PC-3 (cell line): Measurements from ENCODE around the gene RNASEL. TPM values are rescaled to one million over a fixed set of nuclear protein-coding genes. Genes with fewer than 3 reads are reported as not detected.

ENCODE experiments used
- ATAC-seq: fragments of 200-7000 bp; cut with Tn5 transposase; 2 replicates; pipeline ENCODE4 v1.9.1; 2020; ENCODE audit warnings: mild to moderate bottlenecking, moderate library complexity
- BruUV-seq: library from RNA; stranded (reverse); fragments of 400-500 nt; replicated peaks from 2 replicates; lab custom pipeline; 2021; lab: Mats Ljungman, UMichigan
- CTCF ChIA-PET: fragments of 300-600 bp; sonication (Branson Sonifier 250); formaldehyde crosslinking; loops from one replicate; lab custom pipeline; 2022; ENCODE audit warnings: antibody characterized with exemption; lab: Charles Lee
- POLR2A ChIA-PET: fragments of 300-600 bp; sonication (Branson Sonifier 250); formaldehyde crosslinking; loops from one replicate; lab custom pipeline; 2022; ENCODE audit warnings: antibody characterized with exemption; ENCODE audit not compliant: unreplicated experiment; lab: Charles Lee
- DNase-seq: peaks from one replicate; pipeline ENCODE4 v3.0.0-alpha.2; 2015
- H2AFZ ChIP-seq: fragments of 300-600 bp; sonication (generic); 2 replicates; pipeline ENCODE4 v1.6.0; 2016; ENCODE audit warnings: antibody characterized with exemption, low read length
- H3F3A ChIP-seq: fragments of 300-600 bp; sonication (generic); one replicate; pipeline ENCODE4 v1.6.0; 2017; ENCODE audit warnings: antibody characterized with exemption, low read length, control low read depth, mild to moderate bottlenecking; ENCODE audit not compliant: unreplicated experiment
- H3K27ac ChIP-seq: fragments of 300-600 bp; sonication (generic); 2 replicates; pipeline ENCODE4 v1.5.1; 2016; ENCODE audit warnings: mild to moderate bottlenecking, low read length
- H3K27me3 ChIP-seq: fragments of 300-600 bp; sonication (generic); 2 replicates; pipeline ENCODE4 v1.6.1; 2016; ENCODE audit warnings: low read length, mixed read lengths
- H3K36me3 ChIP-seq: fragments of 300-600 bp; sonication (generic); 2 replicates; pipeline ENCODE4 v1.6.1; 2016; ENCODE audit warnings: low read depth, mixed run types, low read length, mixed read lengths
- H3K4me1 ChIP-seq: fragments of 300-600 bp; sonication (generic); 2 replicates; pipeline ENCODE4 v1.5.1; 2016; ENCODE audit warnings: low read length; ENCODE audit not compliant: insufficient read depth
- H3K4me2 ChIP-seq: fragments of 300-600 bp; sonication (generic); 2 replicates; pipeline ENCODE4 v1.6.0; 2016; ENCODE audit warnings: low read length
- H3K4me3 ChIP-seq: fragments of 300-600 bp; sonication (generic); 2 replicates; pipeline ENCODE4 v1.5.1; 2016; ENCODE audit warnings: mild to moderate bottlenecking, low read length, mixed read lengths
- H3K79me2 ChIP-seq: fragments of 300-600 bp; sonication (generic); 2 replicates; pipeline ENCODE4 v1.6.1; 2017; ENCODE audit warnings: low read length, mixed read lengths
- H3K9ac ChIP-seq: fragments of 300-600 bp; sonication (generic); 2 replicates; pipeline ENCODE4 v1.6.0; 2016; ENCODE audit warnings: mild to moderate bottlenecking, low read length
- H3K9me2 ChIP-seq: fragments of 300-600 bp; sonication (generic); replicated peaks from 2 replicates; pipeline ENCODE4 v1.6.1; 2016; ENCODE audit warnings: mixed run types, low read length, mixed read lengths
- H3K9me3 ChIP-seq: fragments of 300-600 bp; sonication (generic); 2 replicates; pipeline ENCODE4 v1.6.1; 2016; ENCODE audit warnings: low read length, mixed read lengths
- H4K20me1 ChIP-seq: fragments of 300-600 bp; sonication (generic); 2 replicates; pipeline ENCODE4 v1.6.1; 2016; ENCODE audit warnings: low read length, mixed read lengths
- CTCF ChIP-seq: fragments of 300-600 bp; sonication (generic); conservative IDR thresholded peaks from 2 replicates; pipeline ENCODE4 v1.5.1; 2017; ENCODE audit warnings: antibody characterized with exemption, low read depth, mild to moderate bottlenecking, low read length
- EZH2 ChIP-seq: fragments of 300-600 bp; sonication (generic); IDR thresholded peaks from one replicate; pipeline ENCODE4 v1.6.1; 2017; ENCODE audit warnings: antibody characterized with exemption, mild to moderate bottlenecking, low read length; ENCODE audit not compliant: unreplicated experiment
- EZH2phosphoT487 ChIP-seq: fragments of 300-600 bp; sonication (generic); IDR thresholded peaks from 2 replicates; pipeline ENCODE4 v1.6.1; 2018; ENCODE audit warnings: mild to moderate bottlenecking, antibody characterized with exemption, low read length, borderline replicate concordance
- intact Hi-C: fragments of 100-400 bp; cut with micrococcal nuclease; formaldehyde crosslinking; loops from 2 replicates; pipeline ENCODE4 v1.9.0; 2023
- total RNA-seq: library from RNA; depleted of rRNA; stranded (reverse); fragments of >200 nt; gene quantifications from 2 replicates; pipeline ENCODE4 v1.2.3, GENCODE V29; 2014

The RNASEL gene
- total RNA-seq, 1 experiment from 2014 or later: 1.3 TPM

- no peaks in the 10 kb centered on the region for H3F3A ChIP-seq
- H2AFZ ChIP-seq: no peak overlapping the region
- no peaks in the 10 kb centered on the region for H3K27me3 ChIP-seq
- H3K4me3 ChIP-seq: no peak overlapping the region
- no TSS peak for BruUV-seq
- H3K4me1 ChIP-seq: no peaks in the 10 kb centered on the region; the same call in 1 of the 2 replicates
- H3K4me2 ChIP-seq: no peak overlapping the region
- no peaks in the 10 kb centered on the region for H3K9me2 ChIP-seq
- no peaks in the 10 kb centered on the region for H3K36me3 ChIP-seq
- CTCF ChIA-PET: no interaction called here
- intact Hi-C loops: no loop called here
- no peaks in the 10 kb centered on the region for H3K9me3 ChIP-seq
- ATAC-seq (no peak), DNase-seq (no peak)
- POLR2A ChIA-PET: no interaction called here
- no peaks in the 10 kb centered on the region for H4K20me1 ChIP-seq
- no peak for TF ChIP-seq CTCF
- no peak for TF ChIP-seq EZH2phosphoT487
- TF ChIP-seq EZH2: no peak
- H3K27ac ChIP-seq: no peak overlapping the region
- no peaks in the 10 kb centered on the region for H3K79me2 ChIP-seq
- no peak overlapping the region for H3K9ac ChIP-seq
Observed at GRCh38 chr1:182607566-182607965, 18.5 kb upstream of the RNASEL start.

GRCh38 chr1:182604175-182605164 is 15.4 kb upstream of the RNASEL start, which contains the start of gene RGS16:
RGS16 (minus strand) TSS chr1:182604389; CDS start chr1:182604259, 130 bp downstream.
- Histone ChIP-seq H3K4me3 (peak within 1 kb of the TSS; percentile 53; the same call in 1 of the 2 replicates), H2AFZ (peak within 1 kb of the TSS; percentile 71), H3K27ac (no peak within 1 kb of the TSS), H3K9me2 (no peaks in the 10 kb centered on the region), H3K4me1 (no peaks in the 10 kb centered on the region; the same call in 1 of the 2 replicates), H3K9ac (0 out of 2 replicates have a peak within 1 kb of the TSS, but pooled peaks have one; percentile 9), H3K36me3 (0 out of 2 replicates have a peak, but pooled peaks cover 3% of the 10 kb centered on the region), H3F3A (no peaks in the 10 kb centered on the region), H4K20me1 (no peaks in the 10 kb centered on the region), H3K9me3 (no peaks in the 10 kb centered on the region), H3K4me2 (peak within 1 kb of the TSS; percentile 77), H3K79me2 (no peaks in the 10 kb centered on the region), H3K27me3 (no peaks in the 10 kb centered on the region)
- no TSS peak for BruUV-seq
- ChIA-PET POLR2A (no interaction called here), CTCF (no interaction called here)
- DNase-seq (peak; percentile 54), ATAC-seq (peak; percentile 89)
- intact Hi-C loops: no loop called here
- TF ChIP-seq EZH2 (no peak), EZH2phosphoT487 (no peak)

- H3K9ac ChIP-seq: 0 out of 2 replicates have a peak overlapping the region, but pooled peaks have one; percentile 9
- H3F3A ChIP-seq: no peaks in the 10 kb centered on the region
- H3K4me2 ChIP-seq: peak overlapping the region; percentile 77
- intact Hi-C loops: no loop called here
- no peaks in the 10 kb centered on the region for H3K27me3 ChIP-seq
- no peaks in the 10 kb centered on the region for H3K79me2 ChIP-seq
- no peak overlapping the region for H3K27ac ChIP-seq
- H4K20me1 ChIP-seq: no peaks in the 10 kb centered on the region
- H3K9me3 ChIP-seq: no peaks in the 10 kb centered on the region
- ATAC-seq (peak; percentile 8), DNase-seq (no peak)
- H3K36me3 ChIP-seq: 0 out of 2 replicates have a peak, but pooled peaks cover 3% of the 10 kb centered on the region
- H3K4me1 ChIP-seq: peaks cover 2% of the 10 kb centered on the region
- TF ChIP-seq CTCF (no peak), EZH2 (no peak), EZH2phosphoT487 (no peak)
- H3K9me2 ChIP-seq: no peaks in the 10 kb centered on the region
- ChIA-PET CTCF (interaction anchor here (1.0 kb wide), 1 partner anchor 181 kb away, joined by 5 read pairs; no protein-coding TSS in a partner anchor), POLR2A (interaction anchor here (0.7 kb wide), 1 partner anchor 1351 kb away, joined by 3 read pairs; no protein-coding TSS in a partner anchor)
- no TSS peak for BruUV-seq
- H3K4me3 ChIP-seq: peak overlapping the region; percentile 53; the same call in 1 of the 2 replicates
- H2AFZ ChIP-seq: peak overlapping the region; percentile 71
Observed at GRCh38 chr1:182603646-182604174, 14.7 kb upstream of the RNASEL start.
